Neural progenitor cell (in vitro differentiated cells): ENCODE results near the gene NUDT4B. TPM values are rescaled to one million over a fixed set of nuclear protein-coding genes. Genes with fewer than 3 reads are reported as not detected.
"Not testable (repeated sequence)": the region's sequence is repeated elsewhere in the genome, so short reads cannot be mapped to it uniquely, and the experiment has no call there.

Source experiments
- DNase-seq: peaks from one replicate; pipeline ENCODE4 v3.0.0-alpha.2; 2016; ENCODE audit warnings: low spot score
- H2AFZ ChIP-seq: fragments of 200-600 bp; sonication (generic); replicated peaks from 2 replicates; pipeline ENCODE4 v1.6.1; 2016; ENCODE audit warnings: antibody characterized with exemption
- H3F3A ChIP-seq: fragments of 200-600 bp; sonication (generic); 2 replicates; pipeline ENCODE4 v1.6.1; 2016; ENCODE audit warnings: antibody characterized with exemption, low read depth
- H3K27ac ChIP-seq: fragments of 200-600 bp; sonication (generic); 2 replicates; pipeline ENCODE4 v1.5.1; 2016; ENCODE audit warnings: mild to moderate bottlenecking
- H3K27me3 ChIP-seq: fragments of 200-600 bp; sonication (generic); 2 replicates; pipeline ENCODE4 v1.6.1; 2016; ENCODE audit warnings: mild to moderate bottlenecking, moderate library complexity
- H3K36me3 ChIP-seq: fragments of 200-600 bp; sonication (generic); 2 replicates; pipeline ENCODE4 v1.5.1; 2016
- H3K4me1 ChIP-seq: fragments of 200-600 bp; sonication (generic); 2 replicates; pipeline ENCODE4 v1.6.1; 2016; ENCODE audit warnings: mixed run types
- H3K4me2 ChIP-seq: fragments of 200-600 bp; sonication (generic); 2 replicates; pipeline ENCODE4 v1.6.1; 2016
- H3K4me3 ChIP-seq: fragments of 200-600 bp; sonication (generic); 2 replicates; pipeline ENCODE4 v1.5.1; 2016
- H3K79me2 ChIP-seq: fragments of 200-600 bp; sonication (generic); 2 replicates; pipeline ENCODE4 v1.6.1; 2016; ENCODE audit warnings: low read depth
- H3K9ac ChIP-seq: fragments of 200-600 bp; sonication (generic); 2 replicates; pipeline ENCODE4 v1.6.1; 2016
- H3K9me3 ChIP-seq: fragments of 200-600 bp; sonication (generic); 2 replicates; pipeline ENCODE4 v1.5.1; 2016; ENCODE audit warnings: low read depth
- H4K20me1 ChIP-seq: fragments of 200-600 bp; sonication (generic); 2 replicates; pipeline ENCODE4 v1.6.1; 2016; ENCODE audit warnings: low read depth
- H3K27ac Mint-ChIP-seq: 3 replicates; pipeline ENCODE4 v1.8.0; 2021; ENCODE audit warnings: mixed read lengths
- H3K27me3 Mint-ChIP-seq: 2 replicates; pipeline ENCODE4 v1.8.0; 2022; ENCODE audit warnings: low read depth, mild to moderate bottlenecking, inconsistent platforms, moderate library complexity, mixed read lengths; ENCODE audit not compliant: insufficient read depth
- H3K36me3 Mint-ChIP-seq: 3 replicates; pipeline ENCODE4 v1.8.0; 2021; ENCODE audit warnings: mixed read lengths
- H3K4me1 Mint-ChIP-seq: 3 replicates; pipeline ENCODE4 v1.8.0; 2021; ENCODE audit warnings: mixed read lengths
- H3K4me3 Mint-ChIP-seq: 3 replicates; pipeline ENCODE4 v1.8.0; 2021; ENCODE audit warnings: mild to moderate bottlenecking, moderate library complexity, mixed read lengths
- H3K9me3 Mint-ChIP-seq: 3 replicates; pipeline ENCODE4 v1.8.0; 2020; ENCODE audit warnings: mixed read lengths
- total RNA-seq: library from RNA; depleted of rRNA; stranded (reverse); fragments of >200 nt; gene quantifications from 2 replicates; pipeline ENCODE4 v1.2.3, GENCODE V29; 2015; ENCODE audit warnings: low replicate concordance

Gene NUDT4B
- total RNA-seq, 1 donor from 2014 or later: 10.9 TPM

- H3K36me3 ChIP-seq, H3K27ac Mint-ChIP-seq, H3K9ac ChIP-seq, H3K9me3 Mint-ChIP-seq, H3K4me2 ChIP-seq, H3K27ac ChIP-seq, H3K4me3 ChIP-seq, H2AFZ ChIP-seq, H3K27me3 ChIP-seq, H3K79me2 ChIP-seq, H3K4me1 ChIP-seq, H3K4me1 Mint-ChIP-seq, H3K27me3 Mint-ChIP-seq, H3F3A ChIP-seq, H4K20me1 ChIP-seq, H3K36me3 Mint-ChIP-seq, H3K9me3 ChIP-seq, H3K4me3 Mint-ChIP-seq, DNase-seq: not testable (repeated sequence)
Observed at GRCh38 chr1:148765238-148766019, 16.9 kb downstream of the NUDT4B start.

DNA sequence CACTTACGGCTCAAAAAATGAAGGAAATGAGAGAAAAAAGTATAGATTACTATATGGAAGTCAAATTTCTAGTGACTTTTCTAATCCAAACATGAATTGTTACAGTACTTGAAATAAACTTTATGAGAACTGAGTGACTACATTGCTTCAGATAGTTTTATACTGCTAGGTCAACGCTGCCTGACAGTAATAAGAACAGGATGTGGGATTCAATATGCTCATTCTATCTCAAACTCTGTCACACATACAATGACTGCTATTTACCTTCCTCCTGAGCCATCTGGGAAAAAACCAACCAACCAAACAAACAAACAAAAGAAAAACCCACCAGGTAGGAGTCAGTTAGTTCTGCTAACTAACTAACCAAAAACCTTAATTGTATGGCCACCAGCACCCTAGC lies 20.0 kb downstream of the NUDT4B start:
- H3K36me3 ChIP-seq, H3K4me3 ChIP-seq, H3K9ac ChIP-seq, H3K4me3 Mint-ChIP-seq, H3F3A ChIP-seq, H3K27me3 Mint-ChIP-seq, H3K36me3 Mint-ChIP-seq, H3K4me1 Mint-ChIP-seq, H3K9me3 ChIP-seq, H3K27ac Mint-ChIP-seq, H3K4me2 ChIP-seq, H3K4me1 ChIP-seq, H2AFZ ChIP-seq, H3K27ac ChIP-seq, H4K20me1 ChIP-seq, H3K27me3 ChIP-seq, H3K9me3 Mint-ChIP-seq, H3K79me2 ChIP-seq, DNase-seq: not testable (repeated sequence)

- H3K27ac Mint-ChIP-seq, H3K36me3 ChIP-seq, H3K4me1 Mint-ChIP-seq, H3K36me3 Mint-ChIP-seq, H4K20me1 ChIP-seq, H3F3A ChIP-seq, H3K4me2 ChIP-seq, H3K4me3 ChIP-seq, H3K27me3 ChIP-seq, H3K9me3 ChIP-seq, H3K9ac ChIP-seq, H2AFZ ChIP-seq, DNase-seq, H3K27ac ChIP-seq, H3K79me2 ChIP-seq, H3K4me3 Mint-ChIP-seq, H3K4me1 ChIP-seq, H3K27me3 Mint-ChIP-seq, H3K9me3 Mint-ChIP-seq: not testable (repeated sequence)
Observed at GRCh38 chr1:148769495-148769894, 20.9 kb downstream of the NUDT4B start.

- not testable (repeated sequence) for H3F3A ChIP-seq, H3K4me1 ChIP-seq, H3K9me3 Mint-ChIP-seq, H3K9ac ChIP-seq, H3K4me1 Mint-ChIP-seq, H2AFZ ChIP-seq, H3K27me3 ChIP-seq, H3K4me2 ChIP-seq, H3K36me3 ChIP-seq, H3K27ac Mint-ChIP-seq, H3K27me3 Mint-ChIP-seq, H3K4me3 ChIP-seq, H3K36me3 Mint-ChIP-seq, H3K4me3 Mint-ChIP-seq, H3K9me3 ChIP-seq, DNase-seq, H4K20me1 ChIP-seq, H3K27ac ChIP-seq, H3K79me2 ChIP-seq
Observed at GRCh38 chr1:148773690-148774089, 25.1 kb downstream of the NUDT4B start.

- H3K4me3 ChIP-seq, H3K4me3 Mint-ChIP-seq, H3K36me3 ChIP-seq, H3K27me3 ChIP-seq, H3F3A ChIP-seq, H3K4me1 ChIP-seq, H3K27ac Mint-ChIP-seq, H3K36me3 Mint-ChIP-seq, H2AFZ ChIP-seq, H3K4me1 Mint-ChIP-seq, H3K4me2 ChIP-seq, H3K79me2 ChIP-seq, H3K27ac ChIP-seq, H3K9me3 Mint-ChIP-seq, H4K20me1 ChIP-seq, H3K27me3 Mint-ChIP-seq, H3K9ac ChIP-seq, DNase-seq, H3K9me3 ChIP-seq: not testable (repeated sequence)
Observed at GRCh38 chr1:148774102-148774501, 25.5 kb downstream of the NUDT4B start.

DNA sequence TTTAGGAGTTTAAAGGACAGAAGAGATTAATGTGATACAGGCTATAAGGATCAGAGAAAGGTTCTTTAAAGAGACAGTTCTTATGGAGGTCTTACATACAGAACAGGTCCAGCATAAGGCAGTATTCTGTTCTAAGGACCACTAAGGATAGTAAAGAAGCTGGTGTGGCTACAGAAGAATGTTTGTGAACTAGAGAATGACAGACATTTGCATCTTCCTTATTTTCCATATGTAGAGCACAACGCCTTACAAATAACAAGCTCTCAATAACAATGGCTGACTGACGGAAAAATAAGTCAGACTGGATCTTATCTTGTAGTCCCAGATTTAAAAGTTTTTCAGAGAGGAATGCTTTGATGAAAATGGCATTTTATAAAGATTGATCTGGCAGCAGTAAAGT lies 26.7 kb downstream of the NUDT4B start:
- not testable (repeated sequence) for H3K4me3 Mint-ChIP-seq

DNA sequence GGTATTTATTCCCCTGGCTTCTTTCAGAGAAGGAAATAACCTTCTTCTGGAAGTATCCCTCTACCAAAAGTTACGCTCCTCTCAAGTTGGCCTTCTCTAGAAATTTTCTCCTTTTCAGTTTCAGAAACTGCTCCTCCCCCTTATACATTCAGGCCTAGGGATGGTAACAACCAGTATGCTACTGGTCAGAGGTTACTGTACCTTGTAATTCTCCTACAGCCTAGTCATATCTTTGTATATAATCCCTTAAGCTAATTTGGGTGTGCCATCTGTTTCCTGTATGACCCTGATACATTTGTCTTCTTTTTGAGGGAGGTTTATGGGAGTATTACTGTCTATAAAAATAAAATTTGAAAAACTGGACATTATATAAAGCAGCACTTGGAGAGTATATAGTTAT lies 29.1 kb downstream of the NUDT4B start:
- H3K4me1 Mint-ChIP-seq, H3K9ac ChIP-seq, H3K27me3 Mint-ChIP-seq, H4K20me1 ChIP-seq, H3K27ac Mint-ChIP-seq, H3K4me3 Mint-ChIP-seq, H3K4me3 ChIP-seq, H3K4me1 ChIP-seq, H3K36me3 ChIP-seq, H3K27me3 ChIP-seq, H3K36me3 Mint-ChIP-seq, DNase-seq, H3K9me3 Mint-ChIP-seq, H3K9me3 ChIP-seq, H3K79me2 ChIP-seq, H3K4me2 ChIP-seq, H3F3A ChIP-seq, H2AFZ ChIP-seq, H3K27ac ChIP-seq: not testable (repeated sequence)

More for the DNA sequence above, 26.7 kb downstream of the NUDT4B start:
- not testable (repeated sequence) for DNase-seq, H3K9me3 Mint-ChIP-seq, H3K9me3 ChIP-seq, H4K20me1 ChIP-seq, H3K4me3 ChIP-seq, H3F3A ChIP-seq, H3K36me3 ChIP-seq, H3K27me3 Mint-ChIP-seq, H3K27me3 ChIP-seq, H3K79me2 ChIP-seq, H3K27ac ChIP-seq, H3K4me1 ChIP-seq, H3K4me1 Mint-ChIP-seq, H3K4me2 ChIP-seq, H3K27ac Mint-ChIP-seq, H3K9ac ChIP-seq, H2AFZ ChIP-seq, H3K36me3 Mint-ChIP-seq

- not testable (repeated sequence) for H3K9ac ChIP-seq, H3K27me3 ChIP-seq, H3K9me3 Mint-ChIP-seq, H3F3A ChIP-seq, H3K4me1 ChIP-seq, H3K4me3 ChIP-seq, H3K27ac ChIP-seq, H3K36me3 ChIP-seq, H3K79me2 ChIP-seq, H3K36me3 Mint-ChIP-seq, H3K27me3 Mint-ChIP-seq, DNase-seq, H4K20me1 ChIP-seq, H3K4me3 Mint-ChIP-seq, H3K9me3 ChIP-seq, H3K27ac Mint-ChIP-seq, H2AFZ ChIP-seq, H3K4me2 ChIP-seq, H3K4me1 Mint-ChIP-seq
Observed at GRCh38 chr1:148780404-148780803, 31.8 kb downstream of the NUDT4B start.
